Neural cell (in vitro differentiated cells): ENCODE results near the gene SLC6A3. TPM values are rescaled to one million over a fixed set of nuclear protein-coding genes. Genes with fewer than 3 reads are reported as not detected.

Experiments
- H2AFZ ChIP-seq: fragments of 200-600, 300-800 bp; sonication (generic), shearing (Covaris generic); 2 replicates; pipeline ENCODE4 v1.6.0; 2014; ENCODE audit warnings: low read depth, mild to moderate bottlenecking, antibody characterized with exemption, low read length, moderate library complexity
- H3F3A ChIP-seq: fragments of 200-600 bp; shearing (Covaris generic); 2 replicates; pipeline ENCODE4 v1.6.1; 2016; ENCODE audit warnings: mild to moderate bottlenecking, moderate library complexity, mixed read lengths, antibody characterized with exemption, low read length; ENCODE audit not compliant: insufficient read depth, poor library complexity, severe bottlenecking
- H3K27ac ChIP-seq: fragments of 200-600, 300-800 bp; sonication (generic), shearing (Covaris generic); 2 replicates; pipeline ENCODE4 v1.5.1; 2014; ENCODE audit warnings: mild to moderate bottlenecking, low read length, moderate library complexity
- H3K27me3 ChIP-seq: fragments of 300-800, 200-600 bp; sonication (generic), shearing (Covaris generic); 2 replicates; pipeline ENCODE4 v1.6.0; 2014; ENCODE audit warnings: mild to moderate bottlenecking, low read depth, low read length, moderate library complexity; ENCODE audit not compliant: insufficient read depth
- H3K36me3 ChIP-seq: fragments of 300-800, 200-600 bp; sonication (generic), shearing (Covaris generic); 2 replicates; pipeline ENCODE4 v1.5.1; 2014; ENCODE audit warnings: mild to moderate bottlenecking, antibody characterized with exemption, low read length, moderate library complexity; ENCODE audit not compliant: insufficient read depth
- H3K4me2 ChIP-seq: fragments of 300-800, 200-600 bp; sonication (generic), shearing (Covaris generic); 2 replicates; pipeline ENCODE4 v1.6.0; 2014; ENCODE audit warnings: mild to moderate bottlenecking, low read length
- H3K4me3 ChIP-seq: fragments of 300-800, 200-600 bp; sonication (generic), shearing (Covaris generic); 2 replicates; pipeline ENCODE4 v1.5.1; 2014; ENCODE audit warnings: mild to moderate bottlenecking, low read length, moderate library complexity
- H3K79me2 ChIP-seq: fragments of 200-600 bp; shearing (Covaris generic); replicated peaks from 2 replicates; pipeline ENCODE4 v1.6.0; 2014; ENCODE audit warnings: mild to moderate bottlenecking, low read length, moderate library complexity; ENCODE audit not compliant: insufficient read depth
- H3K9ac ChIP-seq: fragments of 300-800, 200-600 bp; sonication (generic), shearing (Covaris generic); 2 replicates; pipeline ENCODE4 v1.6.1; 2016; ENCODE audit warnings: mild to moderate bottlenecking, low read length, mixed read lengths
- H3K9me2 ChIP-seq: fragments of 200-600 bp; shearing (Covaris generic); 2 replicates; pipeline ENCODE4 v1.6.1; 2016; ENCODE audit warnings: mild to moderate bottlenecking, low read length, mixed read lengths; ENCODE audit not compliant: insufficient read depth
- H3K9me3 ChIP-seq: fragments of 200-600, 300-800 bp; sonication (generic), shearing (Covaris generic); 2 replicates; pipeline ENCODE4 v1.6.1; 2016; ENCODE audit warnings: mild to moderate bottlenecking, mixed run types, low read length, moderate library complexity, mixed read lengths
- H4K20me1 ChIP-seq: fragments of 200-600 bp; shearing (Covaris generic); 2 replicates; pipeline ENCODE4 v1.6.1; 2016; ENCODE audit warnings: mild to moderate bottlenecking, mixed run types; ENCODE audit not compliant: insufficient read depth
- CTCF ChIP-seq: fragments of 450-650 bp; IDR thresholded peaks from 2 replicates; pipeline ENCODE4 v1.5.1; 2014; ENCODE audit warnings: antibody characterized with exemption, mild to moderate bottlenecking, moderate library complexity; ENCODE audit not compliant: poor library complexity, severe bottlenecking
- EP300 ChIP-seq: fragments of 450-650 bp; conservative IDR thresholded peaks from 2 replicates; pipeline ENCODE4 v1.6.1; 2014; ENCODE audit warnings: antibody characterized with exemption, mild to moderate bottlenecking, moderate library complexity; ENCODE audit not compliant: poor library complexity, severe bottlenecking
- EZH2 ChIP-seq: fragments of 200-600, 300-800 bp; shearing (Covaris generic), sonication (generic); IDR thresholded peaks from 2 replicates; pipeline ENCODE4 v1.6.1; 2014; ENCODE audit warnings: antibody characterized with exemption, low read length, borderline replicate concordance, mild to moderate bottlenecking; ENCODE audit not compliant: insufficient read depth, poor library complexity, severe bottlenecking
- MXI1 ChIP-seq: fragments of 450-650 bp; conservative IDR thresholded peaks from 2 replicates; pipeline ENCODE4 v1.6.1; 2014; ENCODE audit warnings: antibody characterized with exemption, mild to moderate bottlenecking; ENCODE audit not compliant: poor library complexity, severe bottlenecking
- POLR2AphosphoS5 ChIP-seq: IDR thresholded peaks from 2 replicates; pipeline ENCODE4 v1.6.1; 2012
- RAD21 ChIP-seq: fragments of 450-650 bp; conservative IDR thresholded peaks from 2 replicates; pipeline ENCODE4 v1.6.1; 2014; ENCODE audit warnings: antibody characterized with exemption, mild to moderate bottlenecking, moderate library complexity
- REST ChIP-seq: IDR thresholded peaks from 2 replicates; pipeline ENCODE4 v1.6.1; 2012; ENCODE audit warnings: borderline replicate concordance
- SMC3 ChIP-seq: fragments of 450-650 bp; conservative IDR thresholded peaks from 2 replicates; pipeline ENCODE4 v1.6.1; 2014; ENCODE audit warnings: antibody characterized with exemption, mild to moderate bottlenecking, moderate library complexity; ENCODE audit not compliant: poor library complexity
- TAF1 ChIP-seq: IDR thresholded peaks from 2 replicates; pipeline ENCODE4 v1.6.1; 2012; ENCODE audit warnings: low read depth
- polyA plus RNA-seq: library from polyadenylated mRNA; depleted of rRNA; stranded (reverse); fragments of >200 nt; gene quantifications from 2 replicates; pipeline ENCODE4 v1.2.3, GENCODE V29; 2014

SLC6A3 gene
- polyA plus RNA-seq, 1 donor from 2014 or later: 0.77 TPM

- no peak for TF ChIP-seq SMC3
- TF ChIP-seq RAD21: no peak
- TF ChIP-seq POLR2AphosphoS5: no peak
- TF ChIP-seq EP300: no peak
- TF ChIP-seq REST: no peak
- TF ChIP-seq EZH2: no peak
- no peak for TF ChIP-seq CTCF
- TF ChIP-seq TAF1: no peak
- TF ChIP-seq MXI1: no peak
- Histone ChIP-seq H3K79me2 (no peaks in the 10 kb centered on the region), H3K9me2 (no peaks in the 10 kb centered on the region), H3K9ac (no peak overlapping the region), H2AFZ (no peak overlapping the region), H3K36me3 (no peaks in the 10 kb centered on the region), H4K20me1 (no peaks in the 10 kb centered on the region), H3K27me3 (no peaks in the 10 kb centered on the region), H3K9me3 (no peaks in the 10 kb centered on the region), H3K4me2 (no peak overlapping the region), H3K27ac (no peak overlapping the region), H3F3A (no peaks in the 10 kb centered on the region), H3K4me3 (no peak overlapping the region)
Measured at GRCh38 chr5:1406681-1407640, 38.3 kb downstream of the SLC6A3 start.

- Histone ChIP-seq H3K27me3 (no peaks in the 10 kb centered on the region), H3F3A (no peaks in the 10 kb centered on the region), H3K36me3 (no peaks in the 10 kb centered on the region), H3K9ac (no peak overlapping the region), H2AFZ (no peak overlapping the region), H3K27ac (no peak overlapping the region), H3K4me3 (no peak overlapping the region), H3K79me2 (no peaks in the 10 kb centered on the region), H3K4me2 (no peak overlapping the region), H4K20me1 (no peaks in the 10 kb centered on the region), H3K9me2 (no peaks in the 10 kb centered on the region), H3K9me3 (no peaks in the 10 kb centered on the region)
- TF ChIP-seq REST: no peak
- no peak for TF ChIP-seq SMC3
- TF ChIP-seq EZH2: no peak
- no peak for TF ChIP-seq MXI1
- no peak for TF ChIP-seq EP300
- TF ChIP-seq TAF1: no peak
- no peak for TF ChIP-seq POLR2AphosphoS5
- TF ChIP-seq RAD21: no peak
- TF ChIP-seq CTCF: no peak
Measured at GRCh38 chr5:1405539-1406530, 39.4 kb downstream of the SLC6A3 start.
